GM19463 (cell line): ENCODE results near the gene SLC25A22.

Experiments
- ATAC-seq: cut with Tn5 transposase; IDR thresholded peaks from one replicate; pipeline ENCODE4 v1.9.1; 2021; ENCODE audit warnings: mild to moderate bottlenecking, moderate library complexity; ENCODE audit not compliant: unreplicated experiment

SLC25A22 gene

GRCh38 chr11:761526-762108, 36.5 kb downstream of the SLC25A22 start:
- no peak for ATAC-seq

GRCh38 chr11:760236-760635, 37.8 kb downstream of the SLC25A22 start:
- ATAC-seq = no peak

GRCh38 chr11:749731-750130, 48.4 kb downstream of the SLC25A22 start:
- ATAC-seq = no peak

- no peak for ATAC-seq
These were observed 50.1 kb downstream of the SLC25A22 start for GRCh38 chr11:748007-748359.

GRCh38 chr11:747158-748006, 50.7 kb downstream of the SLC25A22 start, which contains the start of gene TALDO1:
TALDO1 (plus strand) TSS chr11:747464; CDS start chr11:747482, 18 bp downstream.
- peak; percentile 93 for ATAC-seq

GRCh38 chr11:746289-747157, 51.6 kb downstream of the SLC25A22 start:
- ATAC-seq = peak; percentile 12

GRCh38 chr11:745428-745827, 52.7 kb downstream of the SLC25A22 start:
- no peak for ATAC-seq

- ATAC-seq = no peak
These were observed 55.4 kb downstream of the SLC25A22 start for GRCh38 chr11:742571-743201.

GRCh38 chr11:742156-742546, 55.9 kb downstream of the SLC25A22 start:
- no peak for ATAC-seq
